PC-9 (cell line): Measurements from ENCODE around the gene REL. TPM values are rescaled to one million over a fixed set of nuclear protein-coding genes. Genes with fewer than 3 reads are reported as not detected.

Experiments used
- BruUV-seq: library from RNA; stranded (reverse); fragments of 400-500 nt; replicated peaks from 2 replicates; lab custom pipeline; 2021; lab: Mats Ljungman, UMichigan
- CTCF ChIA-PET: fragments of 300-600 bp; sonication (Branson Sonifier 250); formaldehyde crosslinking; loops from one replicate; lab custom pipeline; 2022; ENCODE audit warnings: antibody characterized with exemption; lab: Charles Lee
- POLR2A ChIA-PET: fragments of 300-600 bp; sonication (Branson Sonifier 250); formaldehyde crosslinking; loops from one replicate; lab custom pipeline; 2022; ENCODE audit warnings: antibody characterized with exemption; ENCODE audit not compliant: unreplicated experiment; lab: Charles Lee
- DNase-seq, 2 experiments: peaks; one replicate each; pipeline versions ENCODE4 v3.0.0 to v3.0.0-alpha.2; 2015 to 2022; ENCODE audit warnings: mixed read lengths in 1 of 2
- H2AFZ ChIP-seq: fragments of 200-600 bp; sonication (generic); 2 replicates; pipeline ENCODE4 v1.8.1; 2017; ENCODE audit warnings: antibody characterized with exemption
- H3F3A ChIP-seq: fragments of 200-600 bp; sonication (generic); 2 replicates; pipeline ENCODE4 v1.8.1; 2017; ENCODE audit warnings: antibody characterized with exemption, mild to moderate bottlenecking, low read depth; ENCODE audit not compliant: insufficient read depth
- H3K27ac ChIP-seq: fragments of 200-600 bp; sonication (generic); 2 replicates; pipeline ENCODE4 v1.6.1; 2016; ENCODE audit warnings: mixed run types
- H3K27me3 ChIP-seq: fragments of 200-600 bp; sonication (generic); 2 replicates; pipeline ENCODE4 v1.6.1; 2016; ENCODE audit warnings: low read depth, mixed run types; ENCODE audit not compliant: insufficient read depth
- H3K36me3 ChIP-seq: fragments of 200-600 bp; sonication (generic); 2 replicates; pipeline ENCODE4 v1.6.1; 2016; ENCODE audit warnings: low read depth, mixed run types
- H3K4me1 ChIP-seq: fragments of 200-600 bp; sonication (generic); replicated peaks from 2 replicates; pipeline ENCODE4 v1.6.1; 2016; ENCODE audit warnings: mixed run types; ENCODE audit not compliant: insufficient read depth
- H3K4me2 ChIP-seq: fragments of 200-600 bp; sonication (generic); 2 replicates; pipeline ENCODE4 v1.6.1; 2017; ENCODE audit warnings: mixed run types
- H3K4me3 ChIP-seq: fragments of 200-600 bp; sonication (generic); 2 replicates; pipeline ENCODE4 v1.6.1; 2016; ENCODE audit warnings: mixed run types
- H3K79me2 ChIP-seq: fragments of 200-600 bp; sonication (generic); 2 replicates; pipeline ENCODE4 v1.6.1; 2017; ENCODE audit warnings: low read depth, mixed run types
- H3K9me2 ChIP-seq: fragments of 200-600 bp; sonication (generic); 2 replicates; pipeline ENCODE4 v1.8.1; 2017; ENCODE audit warnings: mild to moderate bottlenecking; ENCODE audit not compliant: insufficient read depth
- H3K9me3 ChIP-seq: fragments of 200-600 bp; sonication (generic); 2 replicates; pipeline ENCODE4 v1.8.1; 2016; ENCODE audit warnings: low read depth; ENCODE audit not compliant: insufficient read depth
- H4K20me1 ChIP-seq: fragments of 200-600 bp; sonication (generic); 2 replicates; pipeline ENCODE4 v1.8.1; 2017; ENCODE audit not compliant: insufficient read depth
- EZH2 ChIP-seq: fragments of 200-600 bp; sonication (generic); IDR thresholded peaks from 2 replicates; pipeline ENCODE4 v1.8.0; 2017; ENCODE audit warnings: antibody characterized with exemption, low read depth
- intact Hi-C: fragments of 100-400 bp; cut with micrococcal nuclease; formaldehyde crosslinking; loops from one replicate; pipeline ENCODE4 v1.10.0; 2022; ENCODE audit not compliant: unreplicated experiment
- total RNA-seq: library from RNA; stranded (reverse); gene quantifications from 2 replicates; pipeline ENCODE4 v1.2.3, GENCODE V29; 2021
- TF ChIP-seq, protein P1 (sequence below): fragments of 200-600 bp; sonication (generic); conservative IDR thresholded peaks from 2 replicates; pipeline ENCODE4 v1.6.1; 2017; ENCODE audit warnings: mixed run types, antibody characterized with exemption, mild to moderate bottlenecking, moderate library complexity

The REL gene
- total RNA-seq, 1 experiment from 2014 or later = 13.3 TPM

DNA sequence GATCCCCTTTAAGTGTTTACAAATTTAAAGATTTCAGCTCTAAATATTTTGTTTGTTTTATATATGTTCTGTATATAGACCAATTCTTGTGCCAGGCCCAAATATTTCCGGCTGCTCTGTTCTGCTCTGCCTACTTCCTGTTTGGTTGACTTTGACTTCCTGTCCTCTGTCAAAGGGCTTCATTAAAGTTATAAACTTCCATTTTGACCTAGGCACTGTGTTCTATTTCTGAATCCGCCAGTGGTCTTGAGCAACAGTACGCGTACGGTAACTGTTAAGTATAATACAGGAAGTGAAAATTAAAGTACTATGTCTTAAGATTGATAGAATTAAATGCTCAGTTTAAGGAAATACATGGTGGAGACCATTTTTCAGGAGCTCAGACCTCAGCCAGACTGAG, 13.5 kb upstream of the REL start:
- no peak for TF ChIP-seq EZH2
- TF ChIP-seq, protein P1, sequence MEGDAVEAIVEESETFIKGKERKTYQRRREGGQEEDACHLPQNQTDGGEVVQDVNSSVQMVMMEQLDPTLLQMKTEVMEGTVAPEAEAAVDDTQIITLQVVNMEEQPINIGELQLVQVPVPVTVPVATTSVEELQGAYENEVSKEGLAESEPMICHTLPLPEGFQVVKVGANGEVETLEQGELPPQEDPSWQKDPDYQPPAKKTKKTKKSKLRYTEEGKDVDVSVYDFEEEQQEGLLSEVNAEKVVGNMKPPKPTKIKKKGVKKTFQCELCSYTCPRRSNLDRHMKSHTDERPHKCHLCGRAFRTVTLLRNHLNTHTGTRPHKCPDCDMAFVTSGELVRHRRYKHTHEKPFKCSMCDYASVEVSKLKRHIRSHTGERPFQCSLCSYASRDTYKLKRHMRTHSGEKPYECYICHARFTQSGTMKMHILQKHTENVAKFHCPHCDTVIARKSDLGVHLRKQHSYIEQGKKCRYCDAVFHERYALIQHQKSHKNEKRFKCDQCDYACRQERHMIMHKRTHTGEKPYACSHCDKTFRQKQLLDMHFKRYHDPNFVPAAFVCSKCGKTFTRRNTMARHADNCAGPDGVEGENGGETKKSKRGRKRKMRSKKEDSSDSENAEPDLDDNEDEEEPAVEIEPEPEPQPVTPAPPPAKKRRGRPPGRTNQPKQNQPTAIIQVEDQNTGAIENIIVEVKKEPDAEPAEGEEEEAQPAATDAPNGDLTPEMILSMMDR = no peak
- no peaks in the 10 kb centered on the region for H3K79me2 ChIP-seq
- intact Hi-C loops = no loop called here
- H3K36me3 ChIP-seq = no peaks in the 10 kb centered on the region
- H3K9me2 ChIP-seq = no peaks in the 10 kb centered on the region
- no peaks in the 10 kb centered on the region for H3F3A ChIP-seq
- H4K20me1 ChIP-seq = no peaks in the 10 kb centered on the region
- CTCF ChIA-PET = no interaction called here
- no TSS peak for BruUV-seq
- H2AFZ ChIP-seq = peak overlapping the region; percentile 41; the same call in 1 of the 2 replicates
- H3K9me3 ChIP-seq = no peaks in the 10 kb centered on the region
- DNase-seq = no peak
- H3K4me2 ChIP-seq = no peak overlapping the region
- H3K27me3 ChIP-seq = no peaks in the 10 kb centered on the region
- POLR2A ChIA-PET = no interaction called here
- H3K4me3 ChIP-seq = no peak overlapping the region
- H3K27ac ChIP-seq = no peak overlapping the region
- H3K4me1 ChIP-seq = no peaks in the 10 kb centered on the region

DNA sequence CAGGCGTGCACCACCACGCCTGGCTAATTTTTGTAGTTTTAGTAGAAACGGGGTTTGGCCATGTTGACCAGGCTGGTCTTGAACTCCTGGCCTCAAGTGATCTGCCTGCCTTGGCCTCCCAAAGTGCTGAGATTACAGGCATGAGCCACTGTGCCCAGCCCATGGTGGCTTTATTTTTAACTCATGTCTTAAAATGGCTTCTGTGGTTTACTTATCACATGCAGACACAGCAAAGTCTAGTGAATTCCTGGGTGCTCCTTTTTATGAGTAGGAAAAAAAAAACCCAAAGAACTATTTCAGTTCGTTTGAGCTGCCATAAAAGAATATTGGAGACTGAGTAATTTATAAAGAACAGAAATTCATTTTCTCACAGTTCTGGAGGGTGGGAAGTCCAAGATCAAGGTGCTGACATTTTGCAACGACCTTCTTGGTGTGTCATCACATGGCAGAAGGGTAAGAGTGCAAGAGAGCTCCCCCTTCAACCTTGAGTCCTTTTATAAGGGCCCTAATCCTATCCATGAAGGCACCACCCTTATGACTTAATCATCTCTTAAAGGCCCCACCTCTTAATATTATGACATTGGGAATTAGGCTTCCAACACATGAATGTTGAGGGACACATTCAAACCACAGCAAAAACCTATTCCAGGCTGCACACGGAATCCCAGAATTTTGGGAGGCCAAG, 12.6 kb upstream of the REL start:
- ChIA-PET CTCF (no interaction called here), POLR2A (no interaction called here)

DNA sequence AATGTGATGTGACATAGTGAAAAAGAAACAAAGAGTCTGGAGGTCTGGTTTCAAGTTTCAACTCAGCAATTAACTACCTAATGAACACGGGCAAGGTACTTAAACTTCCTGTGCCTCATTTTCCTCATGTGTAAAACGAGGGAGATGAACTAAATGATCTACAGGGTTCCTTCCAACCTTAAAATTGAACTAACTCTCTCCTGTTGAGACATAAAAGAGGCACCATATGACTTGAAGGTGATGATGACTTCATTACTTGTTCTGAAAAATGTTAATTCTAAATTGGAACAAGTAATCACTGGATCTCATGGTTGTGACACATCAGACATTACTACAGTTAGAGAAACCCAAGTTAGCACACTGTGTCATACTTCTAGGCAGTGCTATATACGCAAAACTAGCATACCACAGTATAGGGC, 8.9 kb upstream of the REL start:
- no peak overlapping the region for H3K4me3 ChIP-seq
- ChIA-PET CTCF (no interaction called here), POLR2A (no interaction called here)
- H3K4me2 ChIP-seq = no peak overlapping the region
- H3K27me3 ChIP-seq = no peaks in the 10 kb centered on the region
- H3K27ac ChIP-seq = no peak overlapping the region
- no TSS peak for BruUV-seq
- H3F3A ChIP-seq = no peaks in the 10 kb centered on the region; the same call in 1 of the 2 replicates
- no peaks in the 10 kb centered on the region for H3K9me2 ChIP-seq
- H4K20me1 ChIP-seq = no peaks in the 10 kb centered on the region
- H3K79me2 ChIP-seq = no peaks in the 10 kb centered on the region
- intact Hi-C loops = no loop called here
- no peak for TF ChIP-seq EZH2
- TF ChIP-seq, protein P1 = no peak
- H3K36me3 ChIP-seq = no peaks in the 10 kb centered on the region
- H3K4me1 ChIP-seq = no peaks in the 10 kb centered on the region
- no peaks in the 10 kb centered on the region for H3K9me3 ChIP-seq
- DNase-seq = no peak
- no peak overlapping the region for H2AFZ ChIP-seq

More for the DNA sequence above, 12.6 kb upstream of the REL start:
- Histone ChIP-seq H3K27me3 (no peaks in the 10 kb centered on the region), H4K20me1 (no peaks in the 10 kb centered on the region), H3K4me1 (no peaks in the 10 kb centered on the region), H3K79me2 (no peaks in the 10 kb centered on the region), H3K9me2 (no peaks in the 10 kb centered on the region), H3K36me3 (no peaks in the 10 kb centered on the region), H3K4me3 (no peak overlapping the region), H3F3A (no peaks in the 10 kb centered on the region), H3K9me3 (no peaks in the 10 kb centered on the region), H3K4me2 (no peak overlapping the region), H2AFZ (no peak overlapping the region), H3K27ac (no peak overlapping the region)
- intact Hi-C loops = no loop called here
- TF ChIP-seq, protein P1 = no peak
- TF ChIP-seq EZH2 = no peak
- DNase-seq = no peak
- no TSS peak for BruUV-seq
